PC-3 (cell line): Measurements from ENCODE around the gene ATF5. TPM values are rescaled to one million over a fixed set of nuclear protein-coding genes. Genes with fewer than 3 reads are reported as not detected.

Experiments
- ATAC-seq: fragments of 200-7000 bp; cut with Tn5 transposase; 2 replicates; pipeline ENCODE4 v1.9.1; 2020; ENCODE audit warnings: mild to moderate bottlenecking, moderate library complexity
- BruUV-seq: library from RNA; stranded (reverse); fragments of 400-500 nt; replicated peaks from 2 replicates; lab custom pipeline; 2021; lab: Mats Ljungman, UMichigan
- CTCF ChIA-PET: fragments of 300-600 bp; sonication (Branson Sonifier 250); formaldehyde crosslinking; loops from one replicate; lab custom pipeline; 2022; ENCODE audit warnings: antibody characterized with exemption; lab: Charles Lee
- POLR2A ChIA-PET: fragments of 300-600 bp; sonication (Branson Sonifier 250); formaldehyde crosslinking; loops from one replicate; lab custom pipeline; 2022; ENCODE audit warnings: antibody characterized with exemption; ENCODE audit not compliant: unreplicated experiment; lab: Charles Lee
- DNase-seq: peaks from one replicate; pipeline ENCODE4 v3.0.0-alpha.2; 2015
- H2AFZ ChIP-seq: fragments of 300-600 bp; sonication (generic); 2 replicates; pipeline ENCODE4 v1.6.0; 2016; ENCODE audit warnings: antibody characterized with exemption, low read length
- H3F3A ChIP-seq: fragments of 300-600 bp; sonication (generic); one replicate; pipeline ENCODE4 v1.6.0; 2017; ENCODE audit warnings: antibody characterized with exemption, low read length, control low read depth, mild to moderate bottlenecking; ENCODE audit not compliant: unreplicated experiment
- H3K27ac ChIP-seq: fragments of 300-600 bp; sonication (generic); 2 replicates; pipeline ENCODE4 v1.5.1; 2016; ENCODE audit warnings: mild to moderate bottlenecking, low read length
- H3K27me3 ChIP-seq: fragments of 300-600 bp; sonication (generic); 2 replicates; pipeline ENCODE4 v1.6.1; 2016; ENCODE audit warnings: low read length, mixed read lengths
- H3K36me3 ChIP-seq: fragments of 300-600 bp; sonication (generic); 2 replicates; pipeline ENCODE4 v1.6.1; 2016; ENCODE audit warnings: low read depth, mixed run types, low read length, mixed read lengths
- H3K4me1 ChIP-seq: fragments of 300-600 bp; sonication (generic); 2 replicates; pipeline ENCODE4 v1.5.1; 2016; ENCODE audit warnings: low read length; ENCODE audit not compliant: insufficient read depth
- H3K4me2 ChIP-seq: fragments of 300-600 bp; sonication (generic); 2 replicates; pipeline ENCODE4 v1.6.0; 2016; ENCODE audit warnings: low read length
- H3K4me3 ChIP-seq: fragments of 300-600 bp; sonication (generic); 2 replicates; pipeline ENCODE4 v1.5.1; 2016; ENCODE audit warnings: mild to moderate bottlenecking, low read length, mixed read lengths
- H3K79me2 ChIP-seq: fragments of 300-600 bp; sonication (generic); 2 replicates; pipeline ENCODE4 v1.6.1; 2017; ENCODE audit warnings: low read length, mixed read lengths
- H3K9ac ChIP-seq: fragments of 300-600 bp; sonication (generic); 2 replicates; pipeline ENCODE4 v1.6.0; 2016; ENCODE audit warnings: mild to moderate bottlenecking, low read length
- H3K9me2 ChIP-seq: fragments of 300-600 bp; sonication (generic); replicated peaks from 2 replicates; pipeline ENCODE4 v1.6.1; 2016; ENCODE audit warnings: mixed run types, low read length, mixed read lengths
- H3K9me3 ChIP-seq: fragments of 300-600 bp; sonication (generic); 2 replicates; pipeline ENCODE4 v1.6.1; 2016; ENCODE audit warnings: low read length, mixed read lengths
- H4K20me1 ChIP-seq: fragments of 300-600 bp; sonication (generic); 2 replicates; pipeline ENCODE4 v1.6.1; 2016; ENCODE audit warnings: low read length, mixed read lengths
- CTCF ChIP-seq: fragments of 300-600 bp; sonication (generic); conservative IDR thresholded peaks from 2 replicates; pipeline ENCODE4 v1.5.1; 2017; ENCODE audit warnings: antibody characterized with exemption, low read depth, mild to moderate bottlenecking, low read length
- EZH2 ChIP-seq: fragments of 300-600 bp; sonication (generic); IDR thresholded peaks from one replicate; pipeline ENCODE4 v1.6.1; 2017; ENCODE audit warnings: antibody characterized with exemption, mild to moderate bottlenecking, low read length; ENCODE audit not compliant: unreplicated experiment
- EZH2phosphoT487 ChIP-seq: fragments of 300-600 bp; sonication (generic); IDR thresholded peaks from 2 replicates; pipeline ENCODE4 v1.6.1; 2018; ENCODE audit warnings: mild to moderate bottlenecking, antibody characterized with exemption, low read length, borderline replicate concordance
- intact Hi-C: fragments of 100-400 bp; cut with micrococcal nuclease; formaldehyde crosslinking; loops from 2 replicates; pipeline ENCODE4 v1.9.0; 2023
- total RNA-seq: library from RNA; depleted of rRNA; stranded (reverse); fragments of >200 nt; gene quantifications from 2 replicates; pipeline ENCODE4 v1.2.3, GENCODE V29; 2014

Gene ATF5
- total RNA-seq, 1 experiment from 2014 or later, result 50.7 TPM

GRCh38 chr19:49889687-49890348, 39.2 kb upstream of the ATF5 start:
- no peak for DNase-seq
- Histone ChIP-seq H3K4me3 (no peak overlapping the region), H3K4me1 (peaks cover 2% of the 10 kb centered on the region), H3K9ac (no peak overlapping the region), H3F3A (peaks cover 3% of the 10 kb centered on the region), H4K20me1 (no peaks in the 10 kb centered on the region), H3K27ac (no peak overlapping the region), H3K9me2 (no peaks in the 10 kb centered on the region), H2AFZ (no peak overlapping the region), H3K9me3 (no peaks in the 10 kb centered on the region), H3K4me2 (no peak overlapping the region), H3K27me3 (no peaks in the 10 kb centered on the region), H3K36me3 (no peaks in the 10 kb centered on the region), H3K79me2 (no peaks in the 10 kb centered on the region)
- TF ChIP-seq EZH2, result no peak
- no peak for TF ChIP-seq CTCF
- no peak for TF ChIP-seq EZH2phosphoT487
- no TSS peak for BruUV-seq
- POLR2A ChIA-PET, result no interaction called here
- ATAC-seq, result no peak
- intact Hi-C loops, result no loop called here
- CTCF ChIA-PET, result no interaction called here

- POLR2A ChIA-PET, result no interaction called here
- DNase-seq, result no peak
- no TSS peak for BruUV-seq
These were observed 38.4 kb upstream of the ATF5 start for GRCh38 chr19:49890349-49891311.

More at GRCh38 chr19:49890349-49891311, 38.4 kb upstream of the ATF5 start:
- no peaks in the 10 kb centered on the region for H4K20me1 ChIP-seq
- no peak overlapping the region for H3K4me3 ChIP-seq
- no peaks in the 10 kb centered on the region for H3K27me3 ChIP-seq
- H3K79me2 ChIP-seq, result no peaks in the 10 kb centered on the region
- peak; percentile 32 for ATAC-seq
- intact Hi-C loops, result no loop called here
- peaks cover 3% of the 10 kb centered on the region for H3F3A ChIP-seq
- no peaks in the 10 kb centered on the region for H3K9me2 ChIP-seq
- H3K4me2 ChIP-seq, result no peak overlapping the region
- H2AFZ ChIP-seq, result no peak overlapping the region
- H3K9me3 ChIP-seq, result no peaks in the 10 kb centered on the region
- no peaks in the 10 kb centered on the region for H3K36me3 ChIP-seq
- no peak for TF ChIP-seq EZH2phosphoT487
- TF ChIP-seq EZH2, result no peak
- TF ChIP-seq CTCF, result no peak
- CTCF ChIA-PET, result no interaction called here
- no peaks in the 10 kb centered on the region for H3K4me1 ChIP-seq
- H3K9ac ChIP-seq, result no peak overlapping the region
- no peak overlapping the region for H3K27ac ChIP-seq
